RWPE1 (cell line): ENCODE data around the gene ARIH2.

ENCODE experiments used
- CTCF ChIA-PET: fragments of 350-600 bp; sonication (Branson Sonifier 250); formaldehyde crosslinking; extraction: SDS; loops from one replicate; lab custom pipeline; 2021; lab: Yijun Ruan, JAX
- POLR2A ChIA-PET: fragments of 400-600 bp; formaldehyde crosslinking; extraction: SDS; loops from one replicate; lab custom pipeline; 2020; ENCODE audit warnings: antibody characterized with exemption; ENCODE audit not compliant: low non-redundant PET; lab: Yijun Ruan, JAX
- DNase-seq: peaks from one replicate; pipeline ENCODE4 v3.0.0; 2012; ENCODE audit warnings: low spot score
- H3K27ac ChIP-seq: fragments of 450-650 bp; 2 replicates; pipeline ENCODE4 v1.5.1; 2017
- CTCF ChIP-seq: fragments of 450-650 bp; conservative IDR thresholded peaks from 2 replicates; pipeline ENCODE4 v1.5.1; 2017; ENCODE audit warnings: low read depth, mild to moderate bottlenecking

Gene ARIH2

GRCh38 chr3:48918388-48919214 lies at the start of gene ARIH2:
Gene ARIH2, plus strand, starts transcription at chr3:48918842. Its CDS starts 8,717 bp downstream, at chr3:48927559.
- POLR2A ChIA-PET, result no interaction called here
- peak; percentile 87 for DNase-seq
- CTCF ChIA-PET, result no interaction called here
- TF ChIP-seq CTCF, result 0 out of 2 replicates have a peak, but pooled peaks have one; percentile 11
- H3K27ac ChIP-seq, result peak within 1 kb of the TSS; percentile 97

GRCh38 chr3:48877671-48878070 lies 41.0 kb upstream of the ARIH2 start:
- no peak for TF ChIP-seq CTCF
- CTCF ChIA-PET, result no interaction called here
- H3K27ac ChIP-seq, result no peak overlapping the region
- no peak for DNase-seq
- POLR2A ChIA-PET, result no interaction called here

- POLR2A ChIA-PET, result interaction anchor here (0.7 kb wide), 1 partner anchor 27 kb away, joined by 8 read pairs; no protein-coding TSS in a partner anchor
- TF ChIP-seq CTCF, result no peak
- no peak overlapping the region for H3K27ac ChIP-seq
- DNase-seq, result no peak
- CTCF ChIA-PET, result interaction anchor here (0.6 kb wide), 1 partner anchor 70 kb away, joined by 3 read pairs; no protein-coding TSS in a partner anchor
These were observed 39.2 kb upstream of the ARIH2 start for GRCh38 chr3:48879307-48879993.

GRCh38 chr3:48879994-48880377 lies 38.7 kb upstream of the ARIH2 start:
- ChIA-PET CTCF (no interaction called here), POLR2A (no interaction called here)
- TF ChIP-seq CTCF, result no peak
- no peak overlapping the region for H3K27ac ChIP-seq
- no peak for DNase-seq

- no peak for DNase-seq
- ChIA-PET CTCF (no interaction called here), POLR2A (no interaction called here)
- H3K27ac ChIP-seq, result no peak overlapping the region
- no peak for TF ChIP-seq CTCF
These were observed 37.6 kb upstream of the ARIH2 start for GRCh38 chr3:48881006-48881405.

GRCh38 chr3:48881652-48882114 lies 37.0 kb upstream of the ARIH2 start:
- ChIA-PET CTCF (no interaction called here), POLR2A (no interaction called here)
- no peak for TF ChIP-seq CTCF
- DNase-seq, result no peak
- no peak overlapping the region for H3K27ac ChIP-seq
